HG02938 (cell line): ENCODE measurements around the gene DACH1.
"Not testable (repeated sequence)": the region's sequence is repeated elsewhere in the genome, so short reads cannot be mapped to it uniquely, and the experiment has no call there.

ENCODE experiments used
- ATAC-seq: cut with Tn5 transposase; IDR thresholded peaks from one replicate; pipeline ENCODE4 v1.9.1; 2021; ENCODE audit warnings: mild to moderate bottlenecking, moderate library complexity; ENCODE audit not compliant: unreplicated experiment

DACH1 gene

DNA sequence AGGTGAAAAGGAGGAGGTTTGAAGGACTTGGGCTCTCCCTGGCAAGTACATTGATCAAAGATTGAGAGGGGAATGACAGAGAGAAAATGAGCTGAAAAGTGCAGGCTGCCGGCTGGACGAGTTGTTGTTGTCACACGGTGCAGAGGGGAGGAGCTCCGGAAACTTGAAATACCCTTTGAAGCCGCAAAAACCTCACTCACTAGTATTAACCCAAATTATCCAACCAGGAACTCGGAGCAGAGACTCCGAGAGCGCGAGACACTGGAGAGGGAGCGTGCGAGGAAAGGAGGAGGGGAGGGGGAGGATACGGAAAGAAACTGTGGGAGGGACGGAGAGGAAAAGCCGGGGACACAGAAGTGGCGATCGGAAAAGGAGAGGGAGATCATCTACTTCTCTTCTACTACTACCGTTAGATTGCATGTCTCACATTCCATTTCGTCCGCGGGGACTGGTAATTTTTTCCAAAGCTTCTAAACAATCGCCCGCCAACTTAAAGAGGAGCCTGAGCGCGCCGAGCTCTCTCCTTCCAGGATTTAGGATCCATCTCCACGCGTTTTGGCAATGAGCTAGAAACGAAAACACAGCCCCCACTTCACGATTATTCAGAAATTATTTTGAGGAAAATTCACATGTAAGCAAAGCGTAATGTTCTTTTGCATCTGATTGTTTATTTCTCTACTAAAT, at the start of gene DACH1:
DACH1 (minus strand) TSS at position 74 of the 684 bp plus-strand sequence.
- ATAC-seq, result peak; percentile 75

DNA sequence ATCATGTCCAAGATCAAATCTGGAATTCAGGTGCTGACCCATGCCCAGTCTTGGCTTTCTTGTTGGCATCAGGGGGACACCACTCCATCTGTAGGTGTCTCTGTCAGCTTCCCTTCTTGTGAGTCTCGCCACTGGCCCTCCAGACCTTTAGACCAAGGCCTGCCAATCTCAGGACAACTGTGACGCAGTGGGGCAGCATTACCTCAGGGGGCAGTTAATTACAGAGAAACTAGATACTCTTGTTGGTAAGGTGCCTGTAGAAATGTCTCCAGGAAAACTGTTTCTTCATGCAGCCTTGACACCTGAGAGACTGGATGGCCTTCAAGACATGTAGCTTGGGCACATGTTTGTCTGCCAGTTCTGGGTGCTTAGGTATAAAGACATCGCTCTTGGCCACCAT, 46.7 kb upstream of the DACH1 start:
- no peak for ATAC-seq

DNA sequence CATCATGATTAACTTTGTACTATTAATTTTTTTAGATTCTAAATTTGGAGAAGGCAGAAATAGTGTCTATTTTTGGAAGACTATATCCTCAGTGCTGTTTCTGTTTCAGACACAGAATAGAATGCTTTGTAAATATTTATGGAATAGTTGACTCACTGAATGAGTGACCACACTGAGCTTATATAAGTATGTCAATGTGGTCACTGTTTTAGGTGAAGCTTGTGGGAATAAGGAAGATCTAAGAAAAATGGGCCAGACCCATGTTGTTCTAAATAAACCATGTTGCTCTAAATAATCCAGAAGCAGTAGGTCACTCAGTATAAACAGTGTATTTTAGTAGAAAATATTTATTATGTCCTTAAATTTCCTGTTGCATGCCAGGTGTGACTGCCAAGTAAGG, 45.5 kb upstream of the DACH1 start:
- ATAC-seq, result no peak

DNA sequence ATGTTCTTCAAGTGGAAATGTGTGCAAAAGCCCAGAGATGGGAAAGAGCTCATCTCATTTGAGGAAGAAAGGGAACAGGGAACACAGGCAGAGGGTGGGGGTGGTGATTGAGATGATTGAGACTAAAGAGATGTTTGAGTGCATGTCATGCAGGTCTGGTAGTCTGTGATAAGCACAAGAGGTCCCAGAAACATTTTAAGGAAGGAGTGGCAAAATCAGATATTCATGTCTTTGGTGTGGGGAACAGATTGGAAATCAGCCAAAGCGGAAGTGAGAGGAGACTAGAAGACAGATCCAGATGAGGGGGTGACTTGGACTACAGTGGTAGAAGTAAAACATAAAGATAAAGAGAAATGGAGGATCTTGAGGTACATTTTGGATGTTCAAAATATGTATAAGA, 39.4 kb upstream of the DACH1 start:
- no peak for ATAC-seq

DNA sequence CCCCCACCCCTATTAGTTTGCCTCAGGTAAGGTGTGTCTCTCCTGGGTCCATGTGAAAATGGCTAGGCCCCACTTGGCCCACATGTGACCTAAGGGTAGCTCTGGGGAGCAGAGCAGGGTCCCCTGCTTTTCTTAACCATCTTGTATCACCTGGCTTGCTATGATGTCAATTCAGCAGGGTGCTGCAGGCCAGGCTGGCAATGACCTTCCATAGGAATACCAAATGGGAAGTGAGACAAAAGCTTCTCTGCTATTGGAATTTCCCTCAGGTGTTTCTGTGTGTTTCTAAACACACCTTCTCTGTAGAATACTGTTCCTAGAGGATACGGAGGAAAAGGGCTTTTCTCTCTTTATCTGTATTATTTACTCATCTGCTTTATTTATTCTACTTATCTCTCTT, 35.7 kb upstream of the DACH1 start:
- no peak for ATAC-seq

DNA sequence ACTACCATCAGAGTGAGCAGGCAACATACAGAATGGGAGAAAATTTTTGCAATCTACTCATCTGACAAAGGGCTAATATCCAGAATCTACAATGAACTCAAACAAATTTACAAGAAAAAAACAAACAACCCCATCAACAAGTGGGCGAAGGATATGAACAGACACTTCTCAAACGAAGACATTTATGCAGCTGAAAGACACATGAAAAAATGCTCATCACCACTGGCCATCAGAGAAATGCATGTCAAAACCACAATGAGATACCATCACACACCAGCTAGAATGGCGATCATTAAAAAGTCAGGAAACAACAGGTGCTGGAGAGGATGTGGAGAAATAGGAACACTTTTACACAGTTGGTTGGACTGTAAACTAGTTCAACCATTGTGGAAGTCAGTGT, 26.5 kb upstream of the DACH1 start:
- not testable (repeated sequence) for ATAC-seq

DNA sequence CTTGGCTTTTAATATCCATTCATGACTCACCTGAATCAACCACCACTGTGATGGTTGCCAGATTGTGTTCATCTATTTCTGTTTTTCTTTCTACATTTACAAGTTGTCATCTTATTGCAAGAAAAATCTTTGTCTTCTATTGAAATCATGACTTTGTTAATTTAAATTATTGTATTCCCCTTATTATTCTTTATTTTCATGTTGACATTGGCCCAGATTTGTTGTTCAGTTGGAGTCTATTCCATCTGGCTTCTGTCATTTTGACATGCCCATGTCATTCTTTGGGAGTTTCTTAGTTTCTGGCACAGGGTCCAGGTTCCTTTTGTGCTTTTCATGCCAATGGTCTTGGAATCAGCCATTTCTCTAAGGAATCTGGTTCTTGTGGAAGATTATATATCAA, 19.9 kb upstream of the DACH1 start:
- no peak for ATAC-seq

DNA sequence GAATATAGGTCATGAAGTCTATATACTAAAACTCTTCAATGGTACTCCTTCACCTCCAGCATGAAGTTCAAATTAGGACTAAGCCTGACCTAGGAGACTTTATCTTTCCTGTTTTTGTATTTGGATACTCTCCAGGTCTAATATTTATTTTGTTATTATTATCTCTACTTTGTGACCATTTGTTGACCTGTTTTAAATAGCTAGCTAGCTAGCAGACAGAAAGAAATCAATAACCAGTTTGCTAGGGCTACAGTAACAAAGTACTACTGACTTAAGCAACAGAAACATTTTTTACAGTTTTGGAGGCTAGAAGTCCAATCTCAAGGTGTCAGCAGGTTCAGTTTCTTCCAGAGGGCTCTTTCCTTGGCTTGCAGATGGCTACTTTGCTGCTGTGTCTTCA, 15.1 kb upstream of the DACH1 start:
- no peak for ATAC-seq

DNA sequence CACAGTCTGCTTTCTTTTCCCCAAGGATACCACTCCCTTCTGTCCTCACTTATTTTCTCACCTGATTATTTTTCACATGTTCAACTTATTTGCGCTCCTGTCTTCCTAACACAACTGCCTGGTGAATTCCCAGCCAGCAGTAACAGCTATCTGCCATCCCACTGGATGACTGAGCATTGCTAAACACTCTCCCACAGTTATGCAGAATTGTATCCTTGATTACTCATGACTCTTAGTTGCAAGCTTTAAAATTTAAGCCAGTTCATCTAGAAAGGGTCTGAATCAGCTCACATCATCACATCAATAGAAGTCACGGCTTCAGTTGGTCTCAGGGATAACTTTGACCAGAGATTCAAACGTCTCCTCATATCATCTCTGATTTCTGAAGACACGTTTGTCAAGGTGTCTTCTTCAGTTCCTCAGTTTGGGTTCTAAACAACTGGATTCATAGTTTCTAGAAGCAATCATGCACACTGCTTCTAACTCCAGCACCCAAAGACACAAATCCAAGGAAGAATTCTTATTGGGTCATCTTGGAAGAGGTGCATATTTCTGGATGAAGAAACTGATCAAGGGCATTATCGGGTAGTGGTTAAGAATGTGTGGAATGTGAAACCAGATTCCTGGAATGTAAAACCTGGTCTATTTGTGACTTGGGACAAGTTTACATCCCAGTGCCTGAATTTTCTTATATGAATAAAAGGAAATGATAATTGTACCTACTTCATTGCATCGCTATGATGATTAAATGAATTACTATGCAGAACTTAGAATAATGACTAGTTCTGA, 13.9 kb upstream of the DACH1 start:
- no peak for ATAC-seq

DNA sequence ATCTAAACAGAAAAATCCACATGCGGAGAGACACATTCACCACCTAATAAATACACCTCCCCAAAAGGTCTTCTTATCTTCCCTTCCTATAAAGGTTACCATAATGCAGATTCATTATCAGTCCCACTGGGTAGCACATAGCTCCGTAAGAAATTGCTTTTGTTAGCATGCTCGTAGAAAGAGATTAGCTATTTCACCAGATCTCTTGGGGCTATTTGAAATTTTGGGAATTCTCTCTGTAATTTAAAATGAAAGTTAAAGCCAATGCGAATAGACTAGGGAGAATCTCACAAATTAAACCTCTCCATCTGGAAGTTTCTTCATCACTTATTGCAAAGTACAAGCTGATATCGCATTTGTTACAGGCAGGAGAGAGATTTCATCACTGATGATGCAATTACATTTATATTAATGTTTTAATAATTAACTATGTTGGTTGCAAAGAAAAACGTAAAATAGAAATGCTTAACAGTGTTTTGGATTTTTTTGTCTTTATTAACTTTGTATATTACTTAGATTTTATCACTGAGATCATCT, 12.9 kb upstream of the DACH1 start:
- no peak for ATAC-seq

DNA sequence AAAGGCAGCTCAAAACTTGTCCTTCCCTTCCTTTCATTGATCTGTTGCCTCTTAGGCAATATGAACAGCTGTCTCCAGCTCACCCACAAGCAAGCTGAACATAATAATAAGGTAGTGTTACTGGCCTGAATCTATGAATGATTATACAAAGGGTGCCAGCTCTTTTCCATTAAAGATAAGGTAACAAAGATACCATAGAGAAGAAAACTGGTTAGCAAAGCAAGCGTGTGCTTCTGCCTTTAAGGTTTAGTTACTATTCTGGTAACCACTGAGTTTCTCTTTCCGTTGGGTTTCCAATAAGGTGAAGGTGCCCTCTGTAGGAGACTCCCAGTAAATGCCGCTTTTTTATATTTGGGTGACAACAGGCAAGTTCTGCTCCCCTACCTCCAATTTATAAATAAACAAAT, 12.1 kb upstream of the DACH1 start:
- ATAC-seq, result peak; percentile 94

DNA sequence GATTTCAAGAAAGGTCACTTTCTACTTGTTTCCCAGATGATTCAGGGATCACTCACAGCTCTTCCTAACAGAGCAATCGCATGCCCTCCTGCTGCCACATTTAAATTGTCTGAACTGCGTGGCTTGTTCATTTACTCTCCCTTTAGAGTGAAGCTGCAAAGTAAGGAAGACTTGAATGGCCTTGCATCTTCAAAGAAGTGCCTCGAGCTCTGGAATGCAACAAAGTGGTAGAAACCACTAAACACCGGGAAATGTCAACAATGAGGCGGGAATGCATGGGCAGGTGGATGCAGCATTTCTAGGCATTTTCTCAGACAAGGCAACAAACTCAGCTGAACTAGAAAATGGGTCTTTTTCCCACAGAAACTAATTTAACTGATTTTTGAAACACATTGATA, 10.3 kb upstream of the DACH1 start:
- no peak for ATAC-seq

DNA sequence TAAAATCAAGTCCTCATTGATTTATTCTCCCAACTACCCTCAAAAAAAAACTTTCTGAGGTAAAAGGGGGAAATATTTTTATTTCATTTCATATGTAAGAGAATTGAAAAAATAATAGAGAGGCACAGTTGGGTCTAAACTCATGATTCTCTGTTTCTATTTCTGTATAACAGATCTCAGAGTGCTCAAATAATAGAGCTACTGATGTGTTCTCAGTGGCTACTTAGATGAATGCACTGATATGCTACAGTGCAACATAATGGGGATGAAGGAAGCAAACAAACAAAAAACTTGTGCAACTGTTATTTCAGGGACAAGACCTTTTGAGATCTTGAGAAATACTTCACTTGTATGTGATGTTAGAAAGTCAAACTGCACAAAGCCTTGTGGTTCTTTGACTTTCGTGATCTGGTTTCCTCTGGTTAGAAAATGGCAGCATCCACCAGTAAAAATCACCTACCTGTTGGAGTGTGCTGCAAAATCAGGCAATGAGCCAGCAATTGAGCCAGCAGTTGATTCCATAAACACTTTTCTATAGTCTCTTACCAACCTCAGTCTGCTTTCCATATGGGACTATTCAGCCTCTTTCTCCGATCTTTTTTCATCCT, 9.7 kb upstream of the DACH1 start:
- ATAC-seq, result no peak

DNA sequence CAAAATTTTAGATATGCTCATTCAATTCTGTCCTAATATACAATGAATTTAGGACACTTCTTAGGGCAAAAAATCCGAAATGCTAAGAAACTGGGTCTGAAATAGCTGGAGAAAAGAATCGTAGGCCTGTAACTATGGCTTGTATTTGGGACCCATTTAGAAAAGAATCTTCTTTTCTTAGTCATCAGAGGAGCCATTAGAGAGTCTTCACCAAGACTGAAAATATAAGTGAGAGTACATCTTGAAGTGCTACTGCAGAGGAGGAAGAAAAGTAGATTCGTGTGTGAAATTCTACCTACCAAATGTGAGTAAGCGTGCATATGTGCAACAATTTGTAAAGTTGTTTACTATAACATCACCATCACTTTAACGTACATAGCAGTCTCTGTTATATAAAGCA, 8.8 kb upstream of the DACH1 start:
- ATAC-seq, result no peak

DNA sequence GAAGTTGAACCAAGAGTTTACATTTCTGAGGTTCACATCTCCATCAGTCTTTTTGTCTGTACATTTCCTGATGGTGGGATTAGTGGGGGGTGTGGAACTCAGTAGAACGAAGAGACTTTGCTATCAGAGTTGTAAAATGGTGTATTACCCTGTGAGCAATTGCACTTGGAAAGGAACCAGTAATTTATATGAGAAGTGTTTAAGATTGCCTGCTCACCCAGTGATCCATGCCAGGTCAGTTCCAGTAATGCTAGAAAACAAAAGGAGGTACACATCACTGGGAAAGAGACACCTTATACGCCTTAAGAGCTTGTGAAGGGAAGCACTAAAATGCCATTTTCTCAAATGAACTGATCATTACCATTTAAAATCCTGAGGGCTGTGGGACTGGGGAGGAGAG, 7.5 kb upstream of the DACH1 start:
- ATAC-seq, result no peak

DNA sequence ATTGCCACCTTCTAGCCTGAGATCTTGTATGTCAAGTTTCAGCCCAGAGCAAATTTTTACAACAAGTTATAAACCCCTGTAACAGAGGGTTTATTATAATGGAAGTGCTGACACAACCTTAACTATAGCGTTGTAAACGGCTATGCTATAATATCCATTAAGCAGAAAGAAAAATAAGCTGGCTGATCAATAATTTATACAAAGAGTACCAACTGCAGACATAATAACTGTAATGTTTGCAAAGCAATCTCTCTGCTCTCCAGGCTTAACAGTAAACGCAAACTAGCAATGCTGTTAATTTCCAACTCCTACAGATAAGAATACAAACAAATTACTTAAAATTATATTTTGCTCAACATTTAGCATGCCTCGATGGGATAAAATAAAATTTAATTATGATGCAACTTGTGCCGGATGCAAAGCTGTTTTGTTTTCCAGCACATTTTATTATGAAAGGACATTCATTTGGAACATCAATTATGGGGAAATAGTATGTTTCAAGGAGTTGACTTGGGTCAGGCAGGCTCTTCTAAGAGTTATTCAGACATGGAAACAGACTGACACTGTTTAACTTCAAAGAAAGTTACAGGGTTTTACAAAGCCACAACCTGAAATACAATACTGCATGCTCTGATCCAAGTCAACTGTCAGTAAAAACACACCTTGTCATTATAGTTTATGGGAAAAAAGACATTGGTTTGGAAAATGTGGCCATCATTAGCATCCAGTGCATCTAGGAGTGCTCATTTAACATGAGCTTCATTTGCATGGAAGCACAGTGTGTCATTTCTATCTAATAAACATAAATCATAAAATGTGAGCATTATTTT, 6.6 kb upstream of the DACH1 start:
- ATAC-seq, result no peak

DNA sequence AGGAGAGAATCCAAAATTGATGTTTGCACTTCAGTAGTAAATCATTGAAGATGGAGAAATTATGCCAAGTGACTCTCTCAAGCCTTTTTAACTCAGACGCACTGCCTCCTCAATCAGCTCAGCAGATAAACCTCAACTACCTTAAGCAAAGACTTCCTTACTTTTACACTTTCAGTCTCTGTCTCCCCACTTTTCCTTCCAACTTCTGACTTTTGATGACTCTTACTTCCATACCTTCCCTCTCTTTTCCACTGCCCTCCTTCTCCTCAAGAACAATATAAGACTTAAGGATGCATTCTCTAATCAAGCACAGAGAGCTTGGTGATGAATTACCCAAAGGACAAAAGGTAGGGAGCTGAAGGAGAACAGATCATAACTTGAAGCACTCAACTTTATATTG, 4.8 kb upstream of the DACH1 start:
- no peak for ATAC-seq

DNA sequence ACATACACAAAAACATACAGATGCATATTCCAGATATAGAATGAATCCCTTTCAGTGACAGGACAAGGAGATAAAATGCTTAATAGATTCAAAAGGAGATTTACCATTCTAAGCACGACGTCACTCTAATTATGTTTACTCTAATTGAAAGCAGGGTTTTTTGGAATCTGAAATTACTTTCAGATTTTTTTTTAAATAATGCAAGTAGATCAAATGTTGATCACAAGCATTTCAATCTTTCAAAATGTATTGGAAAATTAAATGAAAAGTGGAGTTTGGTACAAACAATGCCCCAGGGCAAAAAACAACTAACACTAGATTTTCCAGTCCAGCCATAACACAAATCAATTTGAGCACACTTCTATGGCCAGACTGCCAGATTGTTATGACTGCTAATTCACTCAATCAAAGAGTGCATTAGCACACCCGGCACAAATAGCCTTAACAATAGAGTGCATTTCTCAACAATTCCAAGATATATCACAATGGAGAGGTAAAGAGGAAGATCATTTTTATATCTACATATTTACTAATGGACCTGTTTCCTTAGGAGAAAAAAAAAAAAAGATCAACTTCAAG, 4.3 kb upstream of the DACH1 start:
- ATAC-seq, result no peak

DNA sequence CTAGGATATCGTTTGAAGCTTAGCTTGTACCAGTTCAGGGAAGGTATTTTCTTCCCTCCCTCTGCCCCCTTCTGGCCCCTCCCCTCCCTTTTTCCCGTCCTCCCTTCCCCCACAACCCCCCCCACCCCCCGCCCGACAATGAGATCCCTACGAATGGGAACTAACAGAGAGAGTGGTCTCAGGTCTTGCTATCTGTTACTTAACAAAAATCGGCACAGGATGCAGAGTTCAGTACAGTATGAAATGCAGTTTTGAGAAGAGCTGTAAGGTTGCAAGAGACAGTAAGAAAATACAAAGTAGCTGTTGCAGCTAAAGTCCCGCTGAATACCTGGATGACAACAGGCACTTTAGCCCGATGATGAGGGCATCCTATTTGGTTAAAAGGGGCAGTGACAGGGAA, 3.1 kb upstream of the DACH1 start:
- no peak for ATAC-seq

DNA sequence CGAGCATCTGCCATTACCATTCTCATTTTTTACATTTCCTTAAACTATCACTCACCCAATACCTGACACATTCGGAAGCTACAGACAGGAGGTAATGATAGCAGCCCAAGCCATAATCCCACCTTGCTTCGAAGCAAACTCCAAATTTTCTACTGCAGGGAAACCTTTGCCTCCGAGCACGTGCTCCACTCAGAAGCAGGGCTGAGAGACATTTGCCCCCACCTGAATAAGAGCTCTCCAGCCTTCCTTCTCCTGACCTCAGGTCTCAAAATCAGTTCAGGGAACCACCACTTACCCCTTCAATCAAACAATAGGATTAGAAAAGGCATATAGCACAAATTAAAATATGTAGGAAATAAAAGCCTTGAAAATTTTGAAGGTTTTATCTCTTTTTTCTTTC, 2.3 kb upstream of the DACH1 start:
- ATAC-seq, result no peak
